Metanephros (tissue), 2 donors: ENCODE results near the gene MYO5C. TPM values are rescaled to one million over a fixed set of nuclear protein-coding genes. Genes with fewer than 3 reads are reported as not detected.

ENCODE experiments used
- small RNA-seq: library from RNA; depleted of rRNA; stranded (forward); fragments of <200 nt; gene quantifications from one replicate; pipeline ENCODE3, GENCODE V24; 2014; ENCODE audit warnings: low replicate concordance
- total RNA-seq: library from RNA; depleted of rRNA; stranded (reverse); fragments of >200 nt; gene quantifications from one replicate; pipeline ENCODE4 v1.2.3, GENCODE V29; 2014

Gene MYO5C, protein sequence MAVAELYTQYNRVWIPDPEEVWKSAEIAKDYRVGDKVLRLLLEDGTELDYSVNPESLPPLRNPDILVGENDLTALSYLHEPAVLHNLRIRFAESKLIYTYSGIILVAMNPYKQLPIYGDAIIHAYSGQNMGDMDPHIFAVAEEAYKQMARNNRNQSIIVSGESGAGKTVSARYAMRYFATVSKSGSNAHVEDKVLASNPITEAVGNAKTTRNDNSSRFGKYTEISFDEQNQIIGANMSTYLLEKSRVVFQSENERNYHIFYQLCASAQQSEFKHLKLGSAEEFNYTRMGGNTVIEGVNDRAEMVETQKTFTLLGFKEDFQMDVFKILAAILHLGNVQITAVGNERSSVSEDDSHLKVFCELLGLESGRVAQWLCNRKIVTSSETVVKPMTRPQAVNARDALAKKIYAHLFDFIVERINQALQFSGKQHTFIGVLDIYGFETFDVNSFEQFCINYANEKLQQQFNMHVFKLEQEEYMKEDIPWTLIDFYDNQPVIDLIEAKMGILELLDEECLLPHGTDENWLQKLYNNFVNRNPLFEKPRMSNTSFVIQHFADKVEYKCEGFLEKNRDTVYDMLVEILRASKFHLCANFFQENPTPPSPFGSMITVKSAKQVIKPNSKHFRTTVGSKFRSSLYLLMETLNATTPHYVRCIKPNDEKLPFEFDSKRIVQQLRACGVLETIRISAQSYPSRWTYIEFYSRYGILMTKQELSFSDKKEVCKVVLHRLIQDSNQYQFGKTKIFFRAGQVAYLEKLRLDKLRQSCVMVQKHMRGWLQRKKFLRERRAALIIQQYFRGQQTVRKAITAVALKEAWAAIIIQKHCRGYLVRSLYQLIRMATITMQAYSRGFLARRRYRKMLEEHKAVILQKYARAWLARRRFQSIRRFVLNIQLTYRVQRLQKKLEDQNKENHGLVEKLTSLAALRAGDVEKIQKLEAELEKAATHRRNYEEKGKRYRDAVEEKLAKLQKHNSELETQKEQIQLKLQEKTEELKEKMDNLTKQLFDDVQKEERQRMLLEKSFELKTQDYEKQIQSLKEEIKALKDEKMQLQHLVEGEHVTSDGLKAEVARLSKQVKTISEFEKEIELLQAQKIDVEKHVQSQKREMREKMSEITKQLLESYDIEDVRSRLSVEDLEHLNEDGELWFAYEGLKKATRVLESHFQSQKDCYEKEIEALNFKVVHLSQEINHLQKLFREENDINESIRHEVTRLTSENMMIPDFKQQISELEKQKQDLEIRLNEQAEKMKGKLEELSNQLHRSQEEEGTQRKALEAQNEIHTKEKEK (N-terminal part only)
- 21.8 TPM for total RNA-seq

DNA sequence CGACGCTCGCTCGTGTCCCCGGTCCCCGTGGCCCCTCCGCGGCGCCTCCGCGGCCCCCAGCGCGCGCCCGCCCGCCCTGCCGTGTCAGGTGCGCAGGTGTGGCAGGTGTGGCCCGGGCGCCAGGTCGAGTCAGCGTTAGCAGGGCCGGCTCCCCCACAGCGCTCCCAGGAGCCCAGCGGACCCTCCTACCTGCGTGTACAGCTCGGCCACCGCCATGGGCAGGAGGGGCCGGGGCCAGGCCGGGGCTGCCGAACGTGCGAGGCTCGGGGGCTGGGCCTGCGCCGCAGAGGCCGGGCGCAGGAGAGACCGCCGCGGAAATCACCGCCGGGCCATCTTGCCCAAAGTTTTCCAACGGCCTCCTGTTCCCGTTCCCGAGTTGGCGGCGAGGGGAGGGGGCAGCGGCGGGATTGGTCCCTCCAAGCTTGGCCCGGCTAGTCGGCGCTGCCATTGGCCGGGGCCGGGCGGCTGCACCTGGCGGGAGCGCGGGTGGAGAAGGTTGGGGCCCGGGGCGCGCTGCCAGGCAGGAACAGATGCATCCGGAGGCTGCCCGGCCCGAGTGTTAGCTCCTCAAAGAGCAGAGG lies at the start of gene MYO5C:
TSS of gene MYO5C (minus strand) at position 384 of the 581 bp plus-strand sequence. CDS start at position 216, 168 bp downstream.

DNA sequence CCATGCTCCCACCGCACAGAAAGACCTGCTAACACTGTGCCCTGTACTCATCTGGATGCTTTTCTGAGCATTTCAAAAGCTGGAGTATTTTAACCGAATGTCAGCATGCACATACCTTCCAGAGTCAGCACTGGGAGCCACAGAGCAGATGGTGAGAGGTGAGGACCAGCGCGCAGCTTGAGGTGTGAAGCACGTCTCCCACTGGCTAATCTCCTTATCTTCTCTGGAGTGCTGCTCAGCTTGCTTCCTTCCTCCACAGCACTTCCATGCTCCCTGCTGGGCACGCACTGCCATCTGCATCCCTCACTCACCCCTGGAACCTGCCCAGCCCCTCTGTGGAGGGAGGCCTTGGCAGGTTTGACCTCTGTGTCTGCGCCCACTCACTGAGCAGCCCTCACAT lies 104.4 kb downstream of the MYO5C start, which contains the start of gene GNB5:
TSS of gene GNB5 (minus strand) at position 186 of the 400 bp plus-strand sequence. CDS start 6,716 bp downstream, outside the sequence.

Small RNA genes within 50 kb of the gene (small RNA-seq; reads per million reads assigned to genes)
- gene MIR1266 = 0.16 reads per million
- not detected for gene RF00019

Other genes starting within 250 kb of the MYO5C start
- 1.1 TPM for gene BCL2L10, start 183.0 kb downstream of the MYO5C start, total RNA-seq
- 32.5 TPM for gene GNB5, start 104.4 kb downstream of the MYO5C start, total RNA-seq
- 11.2 TPM for gene MYO5A, start 233.1 kb upstream of the MYO5C start, total RNA-seq